Neuronal stem cell (in vitro differentiated cells): ENCODE measurements around the gene ATP6V0D1.

Experiments used
- DNase-seq: peaks from one replicate; pipeline ENCODE4 v3.0.0-alpha.2; 2013; ENCODE audit warnings: low spot score
- H2AFZ ChIP-seq: one replicate; pipeline ENCODE4 v1.6.1; 2013; ENCODE audit warnings: mild to moderate bottlenecking, low read length, inconsistent platforms
- H2AK5ac ChIP-seq: 2 replicates; pipeline ENCODE4 v1.6.1; 2013; ENCODE audit warnings: low read depth, mild to moderate bottlenecking, inconsistent platforms, low read length, moderate library complexity, mixed read lengths
- H2BK120ac ChIP-seq: 2 replicates; pipeline ENCODE4 v1.6.1; 2013; ENCODE audit warnings: low read depth, mild to moderate bottlenecking, inconsistent platforms, low read length, moderate library complexity, mixed read lengths
- H2BK12ac ChIP-seq: one replicate; pipeline ENCODE4 v1.6.1; 2013; ENCODE audit warnings: low read length, inconsistent platforms
- H2BK15ac ChIP-seq: 2 replicates; pipeline ENCODE4 v1.6.1; 2013; ENCODE audit warnings: mild to moderate bottlenecking, low read length, inconsistent platforms, mixed read lengths
- H2BK5ac ChIP-seq: one replicate; pipeline ENCODE4 v1.6.1; 2013; ENCODE audit warnings: inconsistent platforms, mild to moderate bottlenecking, low read length, moderate library complexity
- H3K14ac ChIP-seq: one replicate; pipeline ENCODE4 v1.6.1; 2013; ENCODE audit warnings: low read length, inconsistent platforms
- H3K18ac ChIP-seq: 2 replicates; pipeline ENCODE4 v1.6.1; 2013; ENCODE audit warnings: low read length, inconsistent platforms
- H3K23ac ChIP-seq: 2 replicates; pipeline ENCODE4 v1.6.1; 2013; ENCODE audit warnings: low read depth, mild to moderate bottlenecking, mixed read lengths, low read length, inconsistent platforms; ENCODE audit not compliant: poor library complexity
- H3K27ac ChIP-seq: replicated peaks from 3 replicates; pipeline ENCODE4 v1.5.1; 2013; ENCODE audit warnings: low read length, inconsistent platforms
- H3K27me3 ChIP-seq, 3 experiments: 2 replicates each; pipeline ENCODE4 v1.6.1; 2013; ENCODE audit warnings: low read length in 3 of 3, mild to moderate bottlenecking in 2 of 3, inconsistent platforms in 1 of 3, low read depth in 1 of 3, mixed read lengths in 1 of 3, moderate library complexity in 1 of 3; ENCODE audit not compliant: control insufficient read depth in 3 of 3, insufficient read depth in 3 of 3
- H3K36me3 ChIP-seq, 2 donors: replicated peaks in 1 of 2; 2 replicates each; pipeline ENCODE4 v1.6.1; 2013; ENCODE audit warnings: low read length in 2 of 2; ENCODE audit not compliant: control insufficient read depth in 2 of 2, insufficient read depth in 2 of 2
- H3K4ac ChIP-seq: 2 replicates; pipeline ENCODE4 v1.6.1; 2013; ENCODE audit warnings: inconsistent platforms, mild to moderate bottlenecking, low read length, moderate library complexity
- H3K4me1 ChIP-seq, 2 donors: 1 replicate in 1 of 2; 2 replicates in 1 of 2; pipeline ENCODE4 v1.6.1; 2013; ENCODE audit warnings: low read length in 2 of 2, low read depth in 1 of 2; ENCODE audit not compliant: control insufficient read depth in 2 of 2, insufficient read depth in 1 of 2
- H3K4me2 ChIP-seq: one replicate; pipeline ENCODE4 v1.6.1; 2013; ENCODE audit warnings: mild to moderate bottlenecking, low read length, inconsistent platforms; ENCODE audit not compliant: insufficient read depth, poor library complexity, severe bottlenecking
- H3K4me3 ChIP-seq, 2 donors: 2 replicates each; pipeline ENCODE4 v1.5.1; 2013; ENCODE audit warnings: low read length in 2 of 2, mild to moderate bottlenecking in 2 of 2, inconsistent platforms in 1 of 2, moderate library complexity in 1 of 2
- H3K79me1 ChIP-seq: one replicate; pipeline ENCODE4 v1.6.1; 2013; ENCODE audit warnings: low read depth, mild to moderate bottlenecking, inconsistent platforms, low read length, moderate library complexity
- H3K9ac ChIP-seq: one replicate; pipeline ENCODE4 v1.6.1; 2013; ENCODE audit warnings: mild to moderate bottlenecking, low read depth, low read length, inconsistent platforms; ENCODE audit not compliant: poor library complexity
- H3K9me3 ChIP-seq, 2 donors: replicated peaks in 1 of 2; 2 replicates each; pipeline versions ENCODE3 to v1.6.1; 2013; ENCODE audit warnings: low read length in 2 of 2, mild to moderate bottlenecking in 2 of 2, inconsistent platforms in 1 of 2, low read depth in 1 of 2, mixed read lengths in 1 of 2, moderate library complexity in 1 of 2; ENCODE audit not compliant: control insufficient read depth in 2 of 2, insufficient read depth in 1 of 2
- H4K8ac ChIP-seq: one replicate; pipeline ENCODE4 v1.6.1; 2013; ENCODE audit warnings: low read depth, mild to moderate bottlenecking, inconsistent platforms, low read length, moderate library complexity
- H4K91ac ChIP-seq: one replicate; pipeline ENCODE4 v1.6.1; 2013; ENCODE audit warnings: low read length, low read depth, mild to moderate bottlenecking, inconsistent platforms; ENCODE audit not compliant: poor library complexity
- WGBS, 2 donors: extraction: QIAGEN DNeasy Blood & Tissue Kit; methylation state at CpG; one replicate each; pipeline ENCODE4 v1.1.7; 2013; ENCODE audit warnings: missing lambda C conversion rate in 2 of 2, mixed read lengths in 1 of 2; ENCODE audit not compliant: insufficient read length in 2 of 2, insufficient replicate concordance in 1 of 2; ENCODE audit errors: extremely low coverage in 2 of 2; 5-methylcytosine and 5-hydroxymethylcytosine counted together

The ATP6V0D1 gene

GRCh38 chr16:67390816-67391423 lies 90.0 kb downstream of the ATP6V0D1 start:
- peaks cover 11 to 36% (median 36%) of the 10 kb centered on the region in 3 experiments for H3K27me3 ChIP-seq
- no peak overlapping the region for H2BK120ac ChIP-seq
- peak overlapping the region; percentile 97 for H2AK5ac ChIP-seq
- H2AFZ ChIP-seq: no peak overlapping the region
- no peak overlapping the region for H3K4me2 ChIP-seq
- no peak overlapping the region for H3K9ac ChIP-seq
- no peak overlapping the region for H3K4ac ChIP-seq
- no peak for DNase-seq
- WGBS, 2 donors: no CpG with 5 or more reads among the region's 11 CpGs
- H3K4me1 ChIP-seq: peaks cover 31 to 47% of the 10 kb centered on the region in 2 donors
- no peak overlapping the region for H3K23ac ChIP-seq
- peak overlapping the region; percentile 98 for H3K18ac ChIP-seq
- peaks cover 7% of the 10 kb centered on the region for H3K79me1 ChIP-seq
- no peak overlapping the region for H3K14ac ChIP-seq
- H3K9me3 ChIP-seq: peaks cover 0 to 2% of the 10 kb centered on the region in 2 donors
- H4K91ac ChIP-seq: no peak overlapping the region
- H2BK12ac ChIP-seq: no peak overlapping the region
- H3K36me3 ChIP-seq: no peaks in the 10 kb centered on the region
- H2BK5ac ChIP-seq: no peak overlapping the region
- peak overlapping the region; percentile 80 for H2BK15ac ChIP-seq
- no peak overlapping the region for H3K4me3 ChIP-seq
- no peak overlapping the region for H3K27ac ChIP-seq
- H4K8ac ChIP-seq: no peak overlapping the region

GRCh38 chr16:67389911-67390815 lies 90.8 kb downstream of the ATP6V0D1 start:
- H3K27me3 ChIP-seq: peaks cover 9 to 39% (median 32%) of the 10 kb centered on the region in 3 experiments
- no CpG with 5 or more reads among the region's 27 CpGs for WGBS, 2 donors
- H3K9me3 ChIP-seq: peaks cover 0 to 2% of the 10 kb centered on the region in 2 donors
- no peak overlapping the region for H2BK5ac ChIP-seq
- H3K18ac ChIP-seq: no peak overlapping the region
- H2BK120ac ChIP-seq: no peak overlapping the region
- H3K9ac ChIP-seq: peak overlapping the region; percentile 15
- DNase-seq: no peak
- H2BK12ac ChIP-seq: no peak overlapping the region
- H3K23ac ChIP-seq: peak overlapping the region; percentile 59
- H3K4me2 ChIP-seq: no peak overlapping the region
- no peak overlapping the region for H3K4me3 ChIP-seq
- no peaks in the 10 kb centered on the region for H3K36me3 ChIP-seq
- peak overlapping the region; percentile 75 for H2BK15ac ChIP-seq
- H3K4ac ChIP-seq: no peak overlapping the region
- H2AK5ac ChIP-seq: peak overlapping the region; percentile 97
- no peak overlapping the region for H3K27ac ChIP-seq
- H3K14ac ChIP-seq: no peak overlapping the region
- peaks cover 7% of the 10 kb centered on the region for H3K79me1 ChIP-seq
- peaks cover 26 to 39% of the 10 kb centered on the region in 2 donors for H3K4me1 ChIP-seq
- no peak overlapping the region for H2AFZ ChIP-seq
- peak overlapping the region; percentile 45 for H4K8ac ChIP-seq
- H4K91ac ChIP-seq: no peak overlapping the region

GRCh38 chr16:67388591-67388990 lies 92.4 kb downstream of the ATP6V0D1 start:
- Histone ChIP-seq H2AFZ (no peak overlapping the region), H3K4me1 (peaks cover 21 to 28% of the 10 kb centered on the region in 2 donors), H3K27me3 (peaks cover 2 to 33% (median 16%) of the 10 kb centered on the region in 3 experiments), H3K27ac (no peak overlapping the region), H3K9ac (no peak overlapping the region), H3K36me3 (no peaks in the 10 kb centered on the region), H2BK120ac (no peak overlapping the region), H2BK15ac (no peak overlapping the region), H2AK5ac (no peak overlapping the region), H3K4me2 (no peak overlapping the region), H3K4me3 (no peak overlapping the region), H3K9me3 (peaks cover 0 to 2% of the 10 kb centered on the region in 2 donors), H3K14ac (no peak overlapping the region), H3K79me1 (peaks cover 7% of the 10 kb centered on the region), H3K23ac (no peak overlapping the region), H3K4ac (no peak overlapping the region), H2BK5ac (no peak overlapping the region), H4K91ac (no peak overlapping the region), H3K18ac (no peak overlapping the region), H2BK12ac (no peak overlapping the region), H4K8ac (no peak overlapping the region)
- no CpG with 5 or more reads among the region's 2 CpGs for WGBS, 2 donors
- no peak for DNase-seq

- no peak overlapping the region for H2BK120ac ChIP-seq
- peak overlapping the region; percentile 29 for H2AK5ac ChIP-seq
- H3K23ac ChIP-seq: no peak overlapping the region
- H3K4me2 ChIP-seq: no peak overlapping the region
- H2BK15ac ChIP-seq: no peak overlapping the region
- DNase-seq: no peak
- H3K9ac ChIP-seq: peak overlapping the region; percentile 79
- no peak overlapping the region for H3K27ac ChIP-seq
- peak overlapping the region; percentile 20 for H4K91ac ChIP-seq
- H2BK5ac ChIP-seq: no peak overlapping the region
- H3K4me3 ChIP-seq: no peak overlapping the region
- no peak overlapping the region for H3K4ac ChIP-seq
- peak overlapping the region; percentile 26 for H3K14ac ChIP-seq
- peaks cover 7% of the 10 kb centered on the region for H3K79me1 ChIP-seq
- peaks cover 0 to 2% of the 10 kb centered on the region in 2 donors for H3K9me3 ChIP-seq
- peak overlapping the region; percentile 48 for H3K18ac ChIP-seq
- H2BK12ac ChIP-seq: peak overlapping the region; percentile 28
- H3K4me1 ChIP-seq: peaks cover 19 to 28% of the 10 kb centered on the region in 2 donors
- H3K27me3 ChIP-seq: peaks cover 2 to 33% (median 15%) of the 10 kb centered on the region in 3 experiments
- H2AFZ ChIP-seq: no peak overlapping the region
- H3K36me3 ChIP-seq: no peaks in the 10 kb centered on the region
- no CpG with 5 or more reads among the region's 8 CpGs for WGBS, 2 donors
- H4K8ac ChIP-seq: no peak overlapping the region
These were observed 92.8 kb downstream of the ATP6V0D1 start for GRCh38 chr16:67388191-67388590.
